Tibial nerve (tissue), 3 donors: Measurements from ENCODE around the gene FBXL17.

Experiments used
- EP300 ChIP-seq, 2 donors: sonication (generic); formaldehyde crosslinking; IDR thresholded peaks; one replicate each; pipeline ENCODE4 v1.6.1; 2017; ENCODE audit warnings: antibody characterized with exemption in 2 of 2, mild to moderate bottlenecking in 1 of 2
- POLR2A ChIP-seq, 2 donors: fragments of 450-650 bp; IDR thresholded peaks; one replicate each; pipeline ENCODE4 v1.6.1; 2017; ENCODE audit warnings: antibody characterized with exemption in 2 of 2, mild to moderate bottlenecking in 2 of 2, moderate library complexity in 2 of 2

GRCh38 chr5:107952450-107952849 lies 429.4 kb downstream of the FBXL17 start:
- TF ChIP-seq EP300 (IDR thresholded peaks at IDR 0.05), result no peak
- no peak for TF ChIP-seq POLR2A (IDR thresholded peaks at IDR 0.05)
